GDM1 (cell line): ENCODE results near the gene TMCC2.

Source experiments
- DNase-seq: peaks from one replicate; lab custom pipeline; 2025; lab: John Stamatoyannopoulos, UW

The TMCC2 gene

DNA sequence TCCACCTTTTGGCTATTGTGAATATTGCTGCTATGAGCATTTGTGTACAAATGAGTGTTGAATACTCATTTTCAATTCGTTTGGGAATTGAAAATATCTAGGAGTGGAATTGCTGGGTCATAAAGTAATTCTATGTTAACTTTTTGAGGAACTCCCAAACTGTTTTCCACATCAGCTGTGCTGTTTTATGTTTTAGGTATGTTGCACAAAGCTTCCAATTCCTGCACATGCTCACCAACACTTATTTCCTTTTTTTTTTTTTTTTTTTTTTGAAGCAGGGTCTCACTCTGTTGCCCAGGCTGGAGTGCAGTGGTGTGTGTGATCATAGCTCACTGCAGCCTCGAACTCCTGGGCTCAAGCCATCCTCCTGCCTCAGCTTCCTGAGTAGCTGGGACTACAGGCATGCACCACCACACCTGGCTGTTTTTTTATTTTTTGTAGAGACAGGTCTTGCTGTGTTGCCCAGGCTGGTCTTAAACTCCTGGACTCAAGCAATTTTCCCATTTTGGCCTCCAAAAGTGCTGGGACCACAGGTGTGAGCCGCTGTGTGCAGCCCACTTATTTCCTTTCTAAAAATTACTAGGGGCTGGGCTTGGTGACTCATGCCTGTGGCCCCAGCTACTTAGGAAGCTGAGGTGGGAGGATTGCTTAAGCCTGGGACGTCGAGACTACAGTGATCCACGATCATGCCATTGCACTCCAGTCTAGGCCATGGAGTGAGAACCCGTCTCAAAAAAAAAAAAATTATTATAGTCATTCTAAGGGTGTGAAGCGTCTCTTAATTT is 33.4 kb downstream of the TMCC2 start:
- peak; percentile 30 for DNase-seq

GRCh38 chr1:205261946-205262691 is 34.4 kb downstream of the TMCC2 start:
- peak; percentile 39 for DNase-seq

- peak; percentile 31 for DNase-seq
Measured at GRCh38 chr1:205262731-205263171, 35.0 kb downstream of the TMCC2 start.

DNA sequence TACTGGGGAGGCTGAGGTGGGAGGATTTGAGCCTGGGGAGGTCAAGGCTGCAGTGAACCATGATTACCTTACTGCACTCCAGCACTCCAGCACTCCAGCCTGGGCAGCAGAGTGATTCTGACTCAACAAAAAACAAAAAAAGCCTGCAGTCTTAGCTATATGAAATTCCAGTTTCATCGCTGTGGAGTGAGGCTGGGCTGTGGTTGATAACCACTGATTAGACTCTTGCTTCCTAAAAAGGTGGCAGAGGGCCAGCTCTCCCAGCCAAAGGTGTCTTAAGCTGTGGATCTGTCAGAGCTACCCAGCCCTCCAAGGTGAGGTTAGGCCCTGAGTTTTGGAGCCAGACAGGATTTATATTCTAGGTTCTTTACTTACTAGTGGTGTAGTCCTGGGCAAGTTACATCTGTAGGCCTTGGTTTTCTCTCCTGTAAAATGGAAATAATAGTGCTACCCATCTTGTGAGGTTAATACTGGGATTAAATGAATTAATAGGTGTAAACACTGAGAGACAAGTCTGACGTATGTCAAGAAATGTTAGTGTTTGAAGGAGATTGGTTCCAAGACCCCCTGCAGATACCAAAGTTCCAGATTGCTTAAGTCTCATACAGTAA is 35.9 kb downstream of the TMCC2 start:
- no peak for DNase-seq

- DNase-seq = no peak
Measured at GRCh38 chr1:205266611-205267305, 39.0 kb downstream of the TMCC2 start.

- DNase-seq = no peak
Measured at GRCh38 chr1:205267306-205267902, 39.7 kb downstream of the TMCC2 start.

GRCh38 chr1:205268846-205269680 is 41.3 kb downstream of the TMCC2 start:
- DNase-seq = no peak

DNA sequence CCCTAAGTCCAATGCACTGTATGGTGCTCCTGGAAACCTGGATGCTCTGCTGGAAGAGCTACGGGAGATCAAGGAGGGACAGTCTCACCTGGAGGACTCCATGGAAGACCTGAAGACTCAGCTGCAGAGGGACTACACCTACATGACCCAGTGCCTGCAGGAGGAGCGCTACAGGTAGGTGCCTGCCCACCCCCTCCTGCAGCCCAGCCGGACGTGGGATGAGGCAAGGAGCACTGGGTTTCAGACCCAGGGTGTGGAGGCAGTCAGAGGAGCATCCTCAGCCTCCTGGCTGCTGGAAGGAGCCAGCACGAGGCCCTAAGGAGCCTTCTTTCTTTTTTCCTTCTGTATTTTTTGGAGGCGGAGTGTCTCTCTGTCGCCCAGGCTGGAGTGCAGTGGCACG is 42.0 kb downstream of the TMCC2 start:
- no peak for DNase-seq

- DNase-seq = no peak
Measured at GRCh38 chr1:205270271-205270670, 42.5 kb downstream of the TMCC2 start.

GRCh38 chr1:205270764-205271163 is 43.0 kb downstream of the TMCC2 start:
- no peak for DNase-seq

DNA sequence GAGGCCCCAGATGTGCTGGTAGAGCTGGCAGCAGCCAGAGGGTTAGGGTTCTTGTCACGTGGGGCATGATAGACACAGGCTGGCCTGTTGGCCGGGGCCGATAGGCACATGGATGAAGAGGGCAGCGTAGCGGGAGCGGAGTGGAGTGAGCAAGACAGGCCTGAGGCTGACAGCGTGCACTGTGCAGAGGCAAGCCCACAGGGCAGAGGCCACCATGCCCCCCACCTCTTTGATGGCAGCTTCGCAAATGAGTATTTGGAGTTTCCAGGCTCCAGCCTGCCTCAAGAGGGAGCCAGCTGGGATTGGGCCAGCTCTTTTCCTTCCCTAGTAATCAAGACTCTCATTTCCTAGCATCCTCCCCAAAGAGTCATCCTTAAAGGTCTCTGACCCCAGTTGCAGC is 43.5 kb downstream of the TMCC2 start:
- no peak for DNase-seq

- DNase-seq = no peak
Measured at GRCh38 chr1:205271745-205272144, 44.0 kb downstream of the TMCC2 start.

GRCh38 chr1:205272536-205272935 is 44.8 kb downstream of the TMCC2 start:
- DNase-seq = no peak

DNA sequence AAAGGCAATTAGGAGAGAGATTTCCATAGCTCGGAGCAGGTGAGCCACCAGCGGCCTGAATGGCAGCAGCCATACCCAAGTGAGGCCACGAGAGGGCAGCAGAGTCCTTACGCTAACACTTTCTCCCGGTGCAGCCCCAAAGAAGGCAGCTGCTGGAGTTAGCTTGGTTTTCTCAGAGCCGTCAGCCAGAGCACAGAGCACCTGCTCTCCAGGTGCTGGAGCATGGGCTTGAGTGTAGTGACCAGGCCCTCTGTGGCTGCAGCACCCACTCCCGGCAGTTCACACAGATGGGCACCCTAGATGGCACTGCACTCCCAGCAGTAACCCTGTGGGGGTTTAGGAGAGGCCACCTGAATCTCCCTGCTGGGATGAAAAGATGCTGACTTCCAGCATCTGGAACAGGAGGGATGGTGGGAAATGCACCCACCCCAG is 45.8 kb downstream of the TMCC2 start:
- peak; percentile 50 for DNase-seq

GRCh38 chr1:205274041-205274691 is 46.4 kb downstream of the TMCC2 start:
- no peak for DNase-seq

GRCh38 chr1:205275133-205275532 is 47.4 kb downstream of the TMCC2 start:
- DNase-seq = no peak

- DNase-seq = no peak
Measured at GRCh38 chr1:205275916-205276688, 48.4 kb downstream of the TMCC2 start.

GRCh38 chr1:205276689-205277065 is 48.9 kb downstream of the TMCC2 start:
- DNase-seq = no peak

DNA sequence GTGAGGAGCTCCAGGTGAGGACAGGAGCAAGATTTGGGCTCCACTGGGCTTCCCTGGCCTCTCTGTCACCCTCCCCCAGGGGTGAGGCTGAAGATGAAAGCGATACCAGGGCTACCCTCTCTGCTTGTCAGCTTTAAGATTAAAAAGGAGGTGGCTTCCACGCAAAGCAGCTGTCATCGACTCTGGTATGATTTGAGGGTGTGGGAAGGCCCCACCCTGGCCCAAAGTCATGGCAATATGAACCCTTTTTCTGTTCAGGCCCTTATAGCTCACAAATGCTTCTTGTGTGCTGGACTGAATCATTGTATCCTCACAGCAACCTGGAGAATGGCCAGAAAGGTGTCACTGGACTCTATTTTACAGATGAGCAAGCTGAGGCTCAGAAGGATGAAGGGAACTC is 52.2 kb downstream of the TMCC2 start:
- no peak for DNase-seq
